WI38 (cell line): ENCODE measurements around the gene ADAMTS15.
A peak's percentile ranks its signal among the peaks of the same experiment; 100 is the strongest.

Experiments used
- H3K4me3 ChIP-seq: 2 replicates; pipeline ENCODE4 v1.5.1; 2011; ENCODE audit warnings: low read depth, mild to moderate bottlenecking, control low read depth, low read length
- TF ChIP-seq, protein P1 (sequence below): IDR thresholded peaks from 2 replicates; pipeline ENCODE4 v1.5.1; 2012; ENCODE audit warnings: low read depth, mild to moderate bottlenecking, control low read depth, low read length

Gene ADAMTS15

DNA sequence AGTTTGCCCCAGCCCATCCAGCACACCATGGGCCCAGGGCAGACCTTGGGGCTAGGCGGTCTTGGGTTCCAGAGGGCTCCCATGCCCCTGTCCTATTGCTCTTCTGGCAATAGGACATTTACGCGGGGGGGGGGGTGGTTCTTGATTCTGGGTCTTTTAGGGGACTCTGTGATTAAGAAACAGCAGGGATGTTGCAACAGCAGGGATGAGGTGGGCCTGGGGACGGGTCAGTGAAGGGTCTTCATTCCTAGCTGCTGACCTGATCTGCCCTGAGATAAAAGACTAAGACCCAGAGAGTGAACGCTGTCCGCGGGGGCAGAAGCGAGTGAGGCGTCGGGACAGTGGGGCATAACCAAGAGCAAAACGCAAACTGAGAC lies 418 bp upstream of the ADAMTS15 start:
- H3K4me3 ChIP-seq: peak overlapping the region; percentile 67
- TF ChIP-seq, protein P1, sequence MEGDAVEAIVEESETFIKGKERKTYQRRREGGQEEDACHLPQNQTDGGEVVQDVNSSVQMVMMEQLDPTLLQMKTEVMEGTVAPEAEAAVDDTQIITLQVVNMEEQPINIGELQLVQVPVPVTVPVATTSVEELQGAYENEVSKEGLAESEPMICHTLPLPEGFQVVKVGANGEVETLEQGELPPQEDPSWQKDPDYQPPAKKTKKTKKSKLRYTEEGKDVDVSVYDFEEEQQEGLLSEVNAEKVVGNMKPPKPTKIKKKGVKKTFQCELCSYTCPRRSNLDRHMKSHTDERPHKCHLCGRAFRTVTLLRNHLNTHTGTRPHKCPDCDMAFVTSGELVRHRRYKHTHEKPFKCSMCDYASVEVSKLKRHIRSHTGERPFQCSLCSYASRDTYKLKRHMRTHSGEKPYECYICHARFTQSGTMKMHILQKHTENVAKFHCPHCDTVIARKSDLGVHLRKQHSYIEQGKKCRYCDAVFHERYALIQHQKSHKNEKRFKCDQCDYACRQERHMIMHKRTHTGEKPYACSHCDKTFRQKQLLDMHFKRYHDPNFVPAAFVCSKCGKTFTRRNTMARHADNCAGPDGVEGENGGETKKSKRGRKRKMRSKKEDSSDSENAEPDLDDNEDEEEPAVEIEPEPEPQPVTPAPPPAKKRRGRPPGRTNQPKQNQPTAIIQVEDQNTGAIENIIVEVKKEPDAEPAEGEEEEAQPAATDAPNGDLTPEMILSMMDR: no peak

DNA sequence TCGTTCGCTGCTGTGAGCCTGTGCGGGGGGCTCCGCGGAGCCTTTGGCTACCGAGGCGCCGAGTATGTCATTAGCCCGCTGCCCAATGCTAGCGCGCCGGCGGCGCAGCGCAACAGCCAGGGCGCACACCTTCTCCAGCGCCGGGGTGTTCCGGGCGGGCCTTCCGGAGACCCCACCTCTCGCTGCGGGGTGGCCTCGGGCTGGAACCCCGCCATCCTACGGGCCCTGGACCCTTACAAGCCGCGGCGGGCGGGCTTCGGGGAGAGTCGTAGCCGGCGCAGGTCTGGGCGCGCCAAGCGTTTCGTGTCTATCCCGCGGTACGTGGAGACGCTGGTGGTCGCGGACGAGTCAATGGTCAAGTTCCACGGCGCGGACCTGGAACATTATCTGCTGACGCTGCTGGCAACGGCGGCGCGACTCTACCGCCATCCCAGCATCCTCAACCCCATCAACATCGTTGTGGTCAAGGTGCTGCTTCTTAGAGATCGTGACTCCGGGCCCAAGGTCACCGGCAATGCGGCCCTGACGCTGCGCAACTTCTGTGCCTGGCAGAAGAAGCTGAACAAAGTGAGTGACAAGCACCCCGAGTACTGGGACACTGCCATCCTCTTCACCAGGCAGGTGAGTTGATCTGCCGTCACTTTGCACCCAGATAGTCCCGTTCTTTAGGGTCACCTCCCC lies 1.0 kb downstream of the ADAMTS15 start:
- TF ChIP-seq, protein P1: no peak
- peak overlapping the region; percentile 67 for H3K4me3 ChIP-seq

DNA sequence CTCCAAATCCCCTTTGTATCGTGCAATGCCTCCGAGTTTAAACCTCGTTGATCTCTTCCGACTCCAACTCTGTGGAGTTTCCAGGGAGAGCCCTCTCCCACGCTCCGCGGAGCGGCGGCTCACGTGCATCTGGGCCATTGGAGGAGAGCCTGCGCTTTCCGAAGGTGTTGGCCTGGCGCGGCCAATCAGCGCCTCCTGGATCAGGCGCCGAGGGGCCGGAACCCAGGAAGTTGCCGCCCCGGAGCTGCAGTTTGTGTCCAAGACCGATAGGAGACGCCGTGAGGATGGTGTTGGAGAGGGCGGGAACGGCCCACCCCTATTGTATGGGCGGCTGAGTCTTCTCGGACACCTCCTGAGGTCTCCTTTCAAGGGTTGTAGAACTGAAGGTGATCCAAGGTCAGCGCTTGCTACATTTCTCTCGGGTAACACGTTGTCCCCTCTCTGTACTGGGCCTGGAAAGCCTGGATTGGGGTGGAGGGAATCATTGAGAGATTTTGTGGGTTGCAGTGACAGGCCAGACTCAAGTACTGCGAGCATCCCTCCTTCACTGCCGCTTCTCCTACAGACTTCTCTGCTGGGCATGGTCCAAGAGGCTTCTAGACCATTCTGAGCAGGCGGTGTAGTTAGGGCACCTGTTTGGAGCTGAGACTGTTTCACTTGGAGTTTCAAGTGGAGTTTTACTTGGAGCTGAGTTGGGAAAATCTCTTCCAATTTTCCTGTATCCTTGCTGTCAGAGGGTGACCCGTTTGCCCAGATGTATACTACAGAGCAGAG lies 1.7 kb downstream of the ADAMTS15 start:
- TF ChIP-seq, protein P1: peak; percentile 48; the same call in 1 of the 2 replicates
- H3K4me3 ChIP-seq: peak overlapping the region; percentile 67

DNA sequence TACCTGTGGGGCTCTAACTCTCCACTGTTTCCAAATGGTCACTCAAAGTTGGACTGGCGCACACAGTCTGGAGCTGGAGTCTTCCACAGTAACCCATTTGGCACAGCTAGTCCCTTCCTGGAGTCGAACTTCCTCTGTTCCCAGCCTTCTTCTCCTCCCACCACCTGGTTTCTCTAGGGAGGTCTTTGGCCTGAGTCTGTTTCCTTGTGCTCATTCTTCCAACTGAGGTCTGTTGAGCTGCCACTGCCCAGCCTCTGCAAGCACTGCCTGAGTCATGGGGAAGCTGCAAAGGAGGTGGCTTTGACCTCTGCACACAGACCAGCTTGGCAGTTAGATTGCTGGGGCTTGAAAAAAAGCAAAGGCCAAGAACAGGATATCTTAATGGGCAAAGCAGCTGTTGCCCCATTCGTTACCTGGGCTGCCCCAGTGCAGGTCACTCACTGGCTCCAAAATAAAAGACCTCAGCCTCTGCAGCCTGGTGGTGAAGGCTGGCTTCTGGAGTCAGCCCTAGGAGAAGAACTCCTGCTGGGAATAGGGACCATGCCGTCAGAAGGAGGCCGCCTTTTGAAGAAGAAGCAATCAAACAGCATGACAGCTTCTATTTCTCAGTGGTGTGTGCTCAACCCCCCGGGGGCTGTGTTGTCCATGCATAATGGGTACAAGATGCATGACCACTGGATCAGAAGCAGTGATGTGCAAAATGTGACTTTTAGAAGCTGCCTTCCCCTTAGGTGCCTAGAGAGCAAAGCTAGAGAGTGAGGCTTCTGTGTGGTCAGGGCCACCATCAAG lies 3.0 kb downstream of the ADAMTS15 start:
- TF ChIP-seq, protein P1: no peak
- H3K4me3 ChIP-seq: no peak overlapping the region

DNA sequence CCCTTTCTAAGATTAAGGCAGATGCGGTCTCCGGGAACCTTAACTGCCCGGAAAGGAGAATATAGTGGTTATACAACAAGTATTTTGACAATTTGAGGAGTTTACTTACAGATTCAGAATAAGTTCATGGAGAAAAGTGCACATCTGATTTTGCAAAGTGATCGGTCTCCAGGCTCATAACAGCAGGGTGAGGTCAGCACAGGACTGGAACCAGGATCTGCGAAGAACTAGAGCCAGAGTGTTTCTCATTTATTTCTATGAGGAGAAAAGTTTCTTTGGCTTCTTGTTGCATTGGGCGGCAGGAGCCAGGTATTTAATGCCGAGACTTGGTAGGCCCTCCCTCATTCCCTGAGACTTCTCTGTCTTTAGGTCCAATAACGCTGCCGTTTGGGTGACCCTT lies 3.7 kb downstream of the ADAMTS15 start:
- TF ChIP-seq, protein P1: no peak
- H3K4me3 ChIP-seq: no peak overlapping the region

DNA sequence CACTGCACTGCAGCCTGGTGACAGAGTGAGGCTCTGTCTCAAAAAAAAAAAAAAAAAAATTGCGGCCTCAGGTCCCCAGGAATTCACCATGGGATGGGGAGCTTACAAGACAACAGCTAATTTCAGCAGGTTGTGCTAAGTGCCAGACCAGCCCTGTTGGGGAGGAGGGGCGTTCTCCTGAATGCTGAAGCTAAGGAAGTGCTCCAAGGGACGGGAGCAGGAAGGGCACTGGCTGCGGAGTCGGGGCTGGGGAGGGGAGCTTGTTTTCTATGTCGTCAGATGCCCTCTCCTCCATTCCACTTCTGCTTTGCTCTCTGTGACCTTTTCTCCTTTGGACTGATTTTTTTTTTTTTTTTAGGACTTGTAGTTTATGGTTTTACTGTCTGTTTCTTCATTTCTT lies 4.5 kb downstream of the ADAMTS15 start:
- TF ChIP-seq, protein P1: no peak
- no peak overlapping the region for H3K4me3 ChIP-seq
